ENCODE measurements around the gene WFS1. TPM values are rescaled to one million over a fixed set of nuclear protein-coding genes. Genes with fewer than 3 reads are reported as not detected.

The WFS1 gene
- total and polyA plus RNA-seq, 2 of the 8 experiments (the other 6 are each of a cell fraction or from before 2014, with no cell fraction given) = 29.1 to 43.1 TPM

- H3K23me2 ChIP-seq (ENCODE audit: low read depth, low read length) = no peaks in the 10 kb centered on the region
- H3K4me1 ChIP-seq (replicated peaks in 1 of 4; ENCODE audit: control insufficient read depth in 3 of 4, insufficient read depth in 4 of 4, low read length in 3 of 4) = peaks cover 0 to 8% (median 3%) of the 10 kb centered on the region in 4 experiments; a peak in 3 of 7 replicates
- H4K20me1 ChIP-seq (replicated peaks in 1 of 2; ENCODE audit: control insufficient read depth in 1 of 2, insufficient read depth in 2 of 2, low read length in 2 of 2) = no peaks in the 10 kb centered on the region
- no peak overlapping the region for H4K5ac ChIP-seq (ENCODE audit: insufficient read length, low read depth, low read length)
- ChIA-PET CTCF (ENCODE audit: partially characterized antibody) (interaction anchor here (1.6 to 22.3 kb wide), 3 partner anchors 10 to 60 kb away, joined by 5 to 908 read pairs (median 38); partner anchors contain the start of gene WFS1), POLR2A (ENCODE audit: partially characterized antibody) (no interaction called here)
- no peak overlapping the region for H3K27ac ChIP-seq (ENCODE audit: low read depth, low read length)
- no peak overlapping the region for H4K8ac ChIP-seq (ENCODE audit: extremely low read depth, insufficient read depth, low read length)
- no peak overlapping the region for H2BK5ac ChIP-seq (ENCODE audit: low read depth, low read length)
- H2BK12ac ChIP-seq (ENCODE audit: low read depth, low read length) = no peak overlapping the region
- no peaks in the 10 kb centered on the region for H3K79me2 ChIP-seq (ENCODE audit: control insufficient read depth in 1 of 2, insufficient read depth in 2 of 2, low read length in 2 of 2)
- H3K23ac ChIP-seq (ENCODE audit: insufficient read length) = no peak overlapping the region
- H3K27me3 ChIP-seq (replicated peaks in 1 of 4; ENCODE audit: control insufficient read depth in 3 of 4, extremely low read depth in 1 of 4, insufficient read depth in 3 of 4, low read length in 3 of 4) = no peaks in the 10 kb centered on the region
- H2AK5ac ChIP-seq (ENCODE audit: low read depth, low read length) = no peak overlapping the region
- H3K4ac ChIP-seq (replicated peaks; ENCODE audit: insufficient read length, low read depth, low read length) = no peak overlapping the region
- H3K9me3 ChIP-seq (ENCODE audit: insufficient read depth in 2 of 2, low read depth in 1 of 2, low read length in 1 of 2) = no peaks in the 10 kb centered on the region; a peak in 1 of 4 replicates
- FAIRE-seq = no peak
- H3K4me2 ChIP-seq (ENCODE audit: insufficient read depth in 1 of 2, low read depth in 2 of 2, low read length in 2 of 2) = no peak overlapping the region
- no peaks in the 10 kb centered on the region for H3K36me3 ChIP-seq (ENCODE audit: control insufficient read depth in 2 of 4, insufficient read depth in 4 of 4, low read length in 3 of 4)
- WGBS, 2 experiments (ENCODE audit: extremely low coverage in 1 of 2, insufficient coverage in 1 of 2, insufficient read length in 1 of 2, insufficient replicate concordance in 2 of 2, low coverage in 1 of 2, low lambda C conversion rate in 2 of 2, missing lambda C conversion rate in 1 of 2) = 95% methylated on average over 6 of the region's 6 CpGs; no CpG with 5 or more reads in 1 of the 2 experiments
- H4K91ac ChIP-seq (replicated peaks; ENCODE audit: insufficient read length, low read length) = no peak overlapping the region
- no peak overlapping the region for H2BK20ac ChIP-seq (ENCODE audit: low read length)
- H3K9ac ChIP-seq (replicated peaks in 1 of 4; ENCODE audit: extremely low read depth in 1 of 4, low read depth in 3 of 4, low read length in 3 of 4) = no peak overlapping the region
- no peak for DNase-seq (ENCODE audit: low read depth in 1 of 2, low spot score in 2 of 2)
- no peak overlapping the region for H3K14ac ChIP-seq (ENCODE audit: insufficient read length)
- no peak overlapping the region for H2BK15ac ChIP-seq (ENCODE audit: low read length)
- no peaks in the 10 kb centered on the region for H3K79me1 ChIP-seq (ENCODE audit: low read depth, low read length)
- TF ChIP-seq JUND (IDR thresholded peaks at IDR 0.05; ENCODE audit: low read length) (no peak), CBX5 (IDR thresholded peaks at IDR 0.05; ENCODE audit: low read depth, low read length) (no peak), BCL11A (IDR thresholded peaks at IDR 0.05; ENCODE audit: low read depth in 2 of 2, low read length in 2 of 2) (no peak), CREB1 (IDR thresholded peaks at IDR 0.05) (no peak), ATF2 (IDR thresholded peaks at IDR 0.05; ENCODE audit: low read length) (no peak), GTF2F1 (IDR thresholded peaks at IDR 0.05; ENCODE audit: borderline replicate concordance, low read depth, low read length) (no peak), TAF1 (IDR thresholded peaks at IDR 0.05; ENCODE audit: low read depth, low read length) (no peak), EZH2 (IDR thresholded peaks at IDR 0.05; ENCODE audit: low read depth, low read length, severe bottlenecking) (no peak), EGR1 (IDR thresholded peaks at IDR 0.05; ENCODE audit: borderline replicate concordance, low read depth, low read length) (no peak), KDM1A (IDR thresholded peaks at IDR 0.05; ENCODE audit: borderline replicate concordance, low read length) (no peak)
- no peak overlapping the region for H2BK120ac ChIP-seq (replicated peaks; ENCODE audit: low read depth, low read length)
- H3K56ac ChIP-seq (replicated peaks; ENCODE audit: insufficient read length, low read depth, low read length) = no peak overlapping the region
- no peak overlapping the region for H3K18ac ChIP-seq (ENCODE audit: extremely low read depth, low read length)
- H3K4me3 ChIP-seq (ENCODE audit: extremely low read depth in 1 of 4, insufficient read depth in 2 of 4, low read depth in 3 of 4, low read length in 4 of 4) = no peak overlapping the region
- no peak overlapping the region for H2AFZ ChIP-seq (ENCODE audit: low read length)
Measured at GRCh38 chr4:6320663-6321062, 51.0 kb downstream of the WFS1 start.
